GM18507 (cell line): Measurements from ENCODE around the gene PERM1.
"Not testable (repeated sequence)": the region's sequence is repeated elsewhere in the genome, so short reads cannot be mapped to it uniquely, and the experiment has no call there.

Experiments
- DNase-seq: peaks from one replicate; pipeline ENCODE4 v3.0.0; 2011; ENCODE audit warnings: low read depth; ENCODE audit not compliant: insufficient read length; ENCODE audit errors: extremely low spot score
- FAIRE-seq: peaks from 2 replicates; lab custom pipeline; 2011; peaks lifted over from hg19 to GRCh38; lab: Jason Lieb, UNC

Gene PERM1

DNA sequence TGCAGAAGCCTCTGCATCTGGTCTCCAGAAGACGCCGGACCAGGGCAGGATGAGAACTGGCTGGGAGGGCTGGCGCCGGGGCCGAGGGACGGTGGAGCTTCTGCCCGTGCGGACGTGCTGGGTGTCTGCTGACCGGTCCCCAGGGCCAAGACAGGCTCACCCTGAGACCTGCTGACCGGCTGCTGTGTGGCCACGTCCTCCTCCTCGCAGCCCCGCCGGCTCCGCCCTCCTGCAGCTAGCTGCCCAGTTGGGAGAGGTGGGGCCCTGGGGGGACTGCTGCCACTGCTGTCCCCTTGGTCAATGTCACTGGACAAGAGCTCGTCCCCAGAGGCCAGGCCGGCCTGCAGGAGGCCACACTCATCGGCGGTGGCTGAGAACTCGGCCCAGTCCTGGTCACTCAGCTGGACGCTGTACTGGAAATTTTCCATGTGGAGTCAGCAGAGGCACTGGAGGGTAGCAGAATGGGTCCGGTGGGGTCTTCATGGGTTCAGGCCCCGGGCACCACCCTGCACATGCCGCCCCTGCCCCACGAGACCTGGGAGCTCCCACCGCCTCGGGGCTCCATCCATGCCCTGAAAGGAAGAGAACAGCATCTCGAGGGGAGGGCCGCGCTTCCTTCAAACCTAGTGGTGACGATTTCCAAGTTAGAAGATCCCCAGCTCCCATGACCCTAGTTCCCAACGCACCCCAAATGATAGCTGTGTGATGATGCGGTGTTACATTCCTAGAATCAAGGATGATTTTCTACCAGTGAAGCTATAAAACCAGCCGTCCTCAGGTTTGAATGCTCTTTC, 1.1 kb downstream of the PERM1 start:
- no peak for FAIRE-seq
- no peak for DNase-seq

DNA sequence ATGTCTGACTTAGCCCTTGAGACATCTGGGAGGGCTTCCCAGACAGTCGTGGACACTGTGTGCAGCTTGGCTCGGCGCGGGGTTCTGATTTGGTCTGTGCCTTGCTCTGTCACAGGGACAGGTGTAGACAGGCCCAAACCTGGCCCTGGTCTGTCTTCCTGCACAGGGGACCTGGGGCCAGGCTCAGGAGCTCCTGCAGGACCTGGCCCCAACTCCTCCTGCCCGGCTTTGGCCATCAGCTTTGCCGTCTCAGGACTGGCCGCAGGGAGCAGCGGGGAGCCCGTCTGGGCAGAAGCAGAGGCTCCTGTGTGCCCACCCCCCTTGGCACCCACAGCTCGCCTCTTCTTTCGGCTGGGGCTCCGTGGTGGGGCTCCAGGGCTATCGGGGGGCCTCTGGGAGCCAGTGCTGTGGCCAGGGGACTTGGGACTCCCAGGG, 1.7 kb downstream of the PERM1 start:
- no peak for DNase-seq
- FAIRE-seq, result no peak

DNA sequence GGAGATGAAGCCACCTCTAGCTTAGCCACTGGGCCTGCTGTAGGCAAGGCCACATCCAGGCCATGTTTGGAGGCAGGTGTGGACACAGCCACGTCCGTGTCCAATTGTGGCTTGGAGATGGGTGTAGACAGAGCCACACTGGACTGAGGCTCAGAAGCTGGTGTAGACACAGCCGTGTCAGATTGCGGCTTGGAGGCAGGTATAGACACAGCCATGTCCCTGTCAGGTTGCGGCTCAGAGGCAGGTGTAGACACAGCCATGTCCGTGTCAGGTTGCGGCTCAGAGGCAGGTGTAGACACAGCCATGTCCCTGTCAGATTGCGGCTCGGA, 2.2 kb downstream of the PERM1 start:
- no peak for FAIRE-seq
- DNase-seq, result no peak

DNA sequence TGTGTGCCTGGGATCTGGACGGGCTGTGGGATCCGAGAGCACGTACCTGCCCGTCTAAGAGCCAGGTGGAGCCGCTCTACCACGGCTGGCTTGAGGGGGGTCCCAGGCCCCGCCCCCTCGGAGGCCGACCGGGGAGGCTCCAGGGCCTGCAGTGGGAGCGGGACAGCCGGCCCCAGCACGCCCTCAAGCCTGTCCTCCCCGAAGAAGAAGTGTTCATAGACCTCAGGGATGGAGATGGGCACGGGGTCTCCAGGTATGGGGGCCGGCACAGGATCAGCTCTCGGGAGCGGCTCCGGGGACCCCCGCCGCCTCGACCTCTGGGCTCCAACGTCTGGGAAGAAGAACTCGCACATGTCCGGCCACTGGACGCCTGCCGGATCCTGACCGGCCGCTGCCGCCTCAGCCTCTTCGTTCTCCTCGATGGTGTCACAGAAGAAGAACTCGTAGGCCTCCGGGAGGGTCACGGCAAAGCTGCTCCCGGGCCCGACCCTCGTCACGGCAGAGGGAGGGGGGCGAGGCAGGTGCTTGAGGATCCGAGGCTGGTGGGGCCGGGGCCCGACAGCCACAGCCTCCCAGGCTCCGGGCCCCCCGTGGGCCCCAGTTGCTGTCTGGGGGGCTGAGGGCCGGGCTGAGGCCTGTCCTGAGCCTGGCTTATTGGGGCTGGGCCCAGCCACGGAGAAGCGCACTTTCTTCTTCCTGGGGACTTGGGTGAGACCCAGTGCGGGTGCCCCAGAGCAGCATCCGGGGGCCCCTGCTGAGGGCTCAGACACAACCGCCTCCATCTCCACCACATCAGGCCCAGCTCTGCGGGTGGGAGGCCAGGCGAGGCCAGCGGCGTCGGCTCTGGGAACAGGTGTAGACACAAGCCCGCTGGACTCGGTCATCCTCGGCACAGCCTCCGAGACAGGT, 2.8 kb downstream of the PERM1 start:
- DNase-seq (no peak), FAIRE-seq (no peak)

DNA sequence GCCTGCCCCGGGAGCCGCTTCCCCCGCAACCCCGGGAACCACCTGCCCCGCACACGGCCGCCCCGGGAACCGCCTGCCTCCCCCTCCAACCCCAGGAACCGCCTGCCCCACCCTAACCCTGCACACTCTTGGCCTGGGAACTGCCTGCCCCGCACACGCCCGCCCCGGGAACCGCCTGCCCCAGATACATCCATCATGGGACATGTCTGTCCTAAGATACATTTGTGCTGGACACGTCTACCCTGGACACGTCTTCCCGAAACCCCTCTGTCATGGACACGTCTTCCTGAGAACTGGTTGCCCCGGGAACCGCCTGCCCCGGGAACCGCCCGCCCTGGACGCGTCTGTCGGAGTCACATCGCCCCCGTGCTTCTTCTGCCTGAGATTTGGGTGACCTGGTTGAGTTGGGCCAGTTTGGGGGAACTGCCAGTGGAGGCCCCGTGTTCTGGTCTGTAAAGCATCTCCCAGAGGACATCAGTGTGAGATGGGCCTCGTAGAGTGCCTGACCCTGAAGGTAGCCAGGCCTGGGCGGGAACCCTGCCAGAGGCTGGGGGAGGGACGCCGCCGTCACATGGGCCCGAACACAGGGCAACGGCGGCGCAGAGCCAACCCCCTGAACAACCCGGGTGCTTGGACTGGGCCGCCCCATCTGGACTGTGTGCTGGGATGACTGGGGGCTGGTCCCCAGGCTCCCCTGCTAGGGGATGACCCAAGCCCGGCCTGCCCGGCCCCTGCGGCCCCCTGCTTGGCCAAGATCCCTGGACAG, 3.6 kb downstream of the PERM1 start:
- FAIRE-seq (no peak), DNase-seq (no peak)

DNA sequence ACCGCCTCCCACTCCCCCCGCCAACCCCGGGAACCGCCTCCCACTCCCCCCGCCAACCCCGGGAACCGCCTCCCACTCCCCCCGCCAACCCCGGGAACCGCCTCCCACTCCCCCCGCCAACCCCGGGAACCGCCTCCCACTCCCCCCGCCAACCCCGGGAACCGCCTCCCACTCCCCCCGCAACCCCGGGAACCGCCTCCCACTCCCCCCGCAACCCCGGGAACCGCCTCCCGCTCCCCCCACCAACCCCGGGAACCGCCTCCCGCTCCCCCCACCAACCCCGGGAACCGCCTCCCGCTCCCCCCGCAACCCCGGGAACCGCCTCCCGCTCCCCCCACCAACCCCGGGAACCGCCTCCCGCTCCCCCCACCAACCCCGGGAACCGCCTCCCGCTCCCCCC, 5.1 kb downstream of the PERM1 start:
- not testable (repeated sequence) for FAIRE-seq

DNA sequence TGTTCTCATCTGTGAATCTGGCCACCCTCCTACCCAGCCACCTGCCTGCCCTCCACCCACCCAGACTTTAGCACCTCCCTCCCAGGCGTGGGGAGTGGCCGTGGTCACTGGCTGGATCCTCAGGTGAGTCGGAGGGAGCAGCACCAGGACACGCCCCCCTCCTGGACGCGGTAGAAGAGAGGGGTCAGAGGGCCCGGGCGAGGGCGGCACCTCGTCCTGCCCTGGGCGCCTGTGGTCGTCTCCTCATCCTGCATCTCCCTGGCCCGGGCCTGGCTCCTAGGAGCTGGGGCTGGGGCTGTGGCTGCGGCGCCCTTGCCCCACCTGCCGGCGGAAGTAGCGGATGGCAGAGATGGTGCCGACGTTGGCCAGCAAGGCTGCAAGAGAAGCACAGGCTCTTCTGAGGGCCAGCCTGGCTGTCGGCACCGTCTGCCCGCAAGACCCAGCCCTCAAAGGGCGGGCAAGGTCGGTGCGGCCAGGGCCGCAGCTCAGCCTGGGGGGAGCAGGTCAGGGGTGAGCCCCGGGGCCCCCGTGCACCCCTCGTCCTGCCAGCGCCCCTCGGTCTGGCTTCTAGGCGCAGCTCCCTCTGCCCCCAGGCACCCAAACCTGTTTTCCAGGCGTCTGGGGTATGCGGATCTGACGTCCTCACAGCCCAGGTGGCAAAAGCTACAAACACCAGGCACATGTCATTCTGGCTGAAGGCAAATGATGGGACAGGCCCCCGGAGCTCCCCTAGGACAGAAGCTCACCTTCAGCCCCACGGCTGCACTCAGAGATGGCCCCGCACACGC, 5.8 kb downstream of the PERM1 start:
- FAIRE-seq (peak; percentile 85), DNase-seq (peak; percentile 81)

More for the DNA sequence above, 5.1 kb downstream of the PERM1 start:
- not testable (repeated sequence) for DNase-seq

DNA sequence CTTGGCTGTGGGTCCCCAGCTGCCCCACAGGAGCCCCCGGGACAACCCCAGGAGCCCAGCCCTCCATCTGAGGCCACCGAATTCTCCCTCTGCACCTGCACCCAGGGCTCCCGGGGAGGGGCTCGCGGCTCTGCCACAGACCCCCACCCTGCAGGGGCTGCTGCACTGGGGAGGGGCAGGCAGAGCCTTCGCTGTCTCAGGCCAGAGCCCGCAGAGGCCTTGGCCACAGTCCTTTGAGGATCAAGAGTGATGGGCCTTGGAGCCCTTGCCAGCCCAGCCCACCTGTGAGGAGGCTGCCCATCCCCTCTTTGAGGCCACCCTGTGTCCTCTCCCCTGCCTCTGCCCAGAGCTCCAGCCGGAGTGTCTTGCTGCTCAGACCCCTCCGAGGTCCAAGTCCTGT, 6.5 kb downstream of the PERM1 start:
- no peak for DNase-seq

DNA sequence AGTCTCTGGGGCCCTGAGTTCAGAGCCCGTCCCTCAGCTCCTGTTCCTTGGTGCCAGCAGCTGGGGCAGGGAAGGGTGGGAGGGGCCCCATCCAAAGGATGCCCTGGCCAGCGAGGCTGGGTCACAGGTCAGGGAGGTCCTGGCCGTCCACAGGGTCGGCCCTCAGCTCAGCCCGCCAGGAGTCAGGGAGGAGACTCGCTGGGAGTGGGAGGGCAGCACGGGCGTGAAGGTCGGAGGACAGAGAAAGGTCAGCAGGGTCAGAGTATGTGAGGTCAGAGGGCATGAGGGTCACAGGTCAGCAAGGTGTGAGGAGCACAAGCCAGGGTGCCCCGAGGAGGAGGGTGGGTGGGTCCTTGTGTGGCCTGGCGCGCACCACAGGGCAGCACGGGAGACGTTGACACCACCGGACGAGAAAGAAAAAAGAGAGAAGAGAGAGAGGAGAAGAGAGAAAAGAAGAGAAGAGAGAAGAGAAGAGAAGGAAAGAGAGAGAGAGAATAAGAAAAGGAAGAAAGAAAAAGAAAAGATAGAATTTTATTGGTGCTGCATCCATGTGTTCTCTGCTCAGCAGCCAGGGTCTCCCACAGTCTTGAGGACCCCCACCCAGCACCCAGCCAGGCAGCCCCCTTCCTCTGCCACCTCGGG, 7.1 kb downstream of the PERM1 start:
- FAIRE-seq, result no peak

More for the DNA sequence above, 6.5 kb downstream of the PERM1 start:
- FAIRE-seq, result no peak

DNA sequence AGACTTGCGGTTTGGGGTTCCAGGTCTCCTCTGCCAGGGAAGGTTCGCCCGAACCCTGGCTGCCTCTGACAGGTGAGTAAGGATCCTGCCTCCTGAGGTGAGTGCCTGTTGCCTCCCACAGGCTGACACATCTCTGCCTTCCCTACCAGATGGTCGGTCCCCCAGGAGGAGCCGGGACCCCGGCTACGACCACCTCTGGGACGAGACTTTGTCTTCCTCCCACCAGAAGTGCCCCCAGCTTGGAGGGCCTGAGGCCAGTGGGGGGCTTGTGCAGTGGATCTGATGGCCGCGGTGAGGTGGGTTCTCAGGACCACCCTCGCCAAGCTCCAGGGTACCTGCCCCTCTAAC, 7.6 kb downstream of the PERM1 start:
- DNase-seq, result no peak

More for the DNA sequence above, 7.1 kb downstream of the PERM1 start:
- no peak for DNase-seq

DNA sequence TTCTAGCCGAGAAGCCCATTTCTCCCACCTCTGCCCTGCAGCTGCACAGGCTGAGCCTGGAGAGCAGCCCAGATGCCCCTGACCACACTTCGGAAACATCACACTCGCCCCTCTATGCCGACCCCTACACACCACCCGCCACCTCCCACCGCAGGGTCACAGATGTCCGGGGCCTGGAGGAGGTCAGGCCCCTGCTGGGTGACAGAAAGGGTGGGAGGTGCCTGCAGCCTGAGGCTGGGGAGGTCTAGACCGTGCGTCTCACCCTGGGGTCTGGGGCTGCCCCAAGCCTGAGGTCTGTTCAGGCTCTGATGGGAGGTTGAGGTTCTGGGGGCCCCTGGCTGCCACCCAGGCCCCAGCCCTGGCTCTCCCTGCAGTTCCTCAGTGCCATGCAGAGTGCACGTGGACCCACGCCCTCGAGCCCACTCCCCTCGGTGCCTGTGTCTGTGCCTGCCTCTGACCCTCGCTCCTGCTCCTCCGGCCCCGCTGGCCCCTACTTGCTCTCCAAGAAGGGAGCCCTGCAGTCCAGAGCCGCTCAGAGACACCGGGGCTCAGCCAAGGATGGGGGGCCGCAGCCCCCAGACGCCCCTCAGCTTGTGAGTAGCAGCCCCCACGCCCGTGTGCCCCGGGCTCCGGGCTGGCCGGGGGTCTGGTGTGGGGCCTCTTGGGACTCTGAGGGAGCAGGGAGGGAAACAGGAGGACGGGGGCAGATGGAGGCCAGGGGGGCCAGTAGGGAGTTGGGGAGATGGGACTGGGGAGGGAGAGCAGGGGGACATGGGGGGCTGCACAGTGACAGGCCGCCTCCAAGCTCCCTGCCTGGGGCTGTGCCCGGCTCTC, 8.2 kb downstream of the PERM1 start:
- FAIRE-seq (no peak), DNase-seq (no peak)

More for the DNA sequence above, 7.6 kb downstream of the PERM1 start:
- no peak for FAIRE-seq

DNA sequence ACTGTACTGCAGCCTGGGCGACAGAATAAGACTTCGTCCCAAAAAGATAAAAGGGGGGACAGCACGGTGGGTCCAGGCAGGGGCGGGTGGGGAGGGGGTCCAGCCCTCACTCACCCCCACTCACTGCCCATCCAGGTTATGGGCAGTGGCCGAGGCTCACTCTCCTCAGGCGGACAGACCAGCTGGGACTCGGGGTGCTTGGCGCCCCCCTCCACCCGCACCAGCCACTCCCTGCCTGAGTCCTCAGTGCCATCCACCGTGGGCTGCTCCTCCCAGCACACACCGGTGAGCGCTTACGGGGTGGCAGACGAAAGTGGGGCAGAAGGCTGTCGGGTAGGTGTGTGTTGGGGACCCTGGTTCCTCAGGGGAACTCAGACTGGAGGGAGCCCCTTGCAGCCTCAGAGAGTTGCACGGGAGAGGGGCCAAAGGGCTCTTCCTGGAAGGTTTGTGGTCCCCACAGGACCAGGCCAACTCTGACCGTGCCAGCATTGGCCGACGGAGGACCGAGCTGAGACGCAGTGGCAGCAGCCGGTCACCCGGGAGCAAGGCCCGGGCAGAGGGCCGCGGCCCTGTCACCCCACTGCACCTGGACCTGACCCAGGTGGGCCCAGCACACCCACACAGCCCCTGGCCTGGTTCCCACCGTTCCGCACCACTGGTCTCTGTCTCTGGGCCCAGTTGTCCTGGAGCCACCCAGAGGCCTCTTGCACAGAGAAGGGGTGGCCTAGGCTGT, 9.0 kb downstream of the PERM1 start:
- DNase-seq, result no peak
- no peak for FAIRE-seq

DNA sequence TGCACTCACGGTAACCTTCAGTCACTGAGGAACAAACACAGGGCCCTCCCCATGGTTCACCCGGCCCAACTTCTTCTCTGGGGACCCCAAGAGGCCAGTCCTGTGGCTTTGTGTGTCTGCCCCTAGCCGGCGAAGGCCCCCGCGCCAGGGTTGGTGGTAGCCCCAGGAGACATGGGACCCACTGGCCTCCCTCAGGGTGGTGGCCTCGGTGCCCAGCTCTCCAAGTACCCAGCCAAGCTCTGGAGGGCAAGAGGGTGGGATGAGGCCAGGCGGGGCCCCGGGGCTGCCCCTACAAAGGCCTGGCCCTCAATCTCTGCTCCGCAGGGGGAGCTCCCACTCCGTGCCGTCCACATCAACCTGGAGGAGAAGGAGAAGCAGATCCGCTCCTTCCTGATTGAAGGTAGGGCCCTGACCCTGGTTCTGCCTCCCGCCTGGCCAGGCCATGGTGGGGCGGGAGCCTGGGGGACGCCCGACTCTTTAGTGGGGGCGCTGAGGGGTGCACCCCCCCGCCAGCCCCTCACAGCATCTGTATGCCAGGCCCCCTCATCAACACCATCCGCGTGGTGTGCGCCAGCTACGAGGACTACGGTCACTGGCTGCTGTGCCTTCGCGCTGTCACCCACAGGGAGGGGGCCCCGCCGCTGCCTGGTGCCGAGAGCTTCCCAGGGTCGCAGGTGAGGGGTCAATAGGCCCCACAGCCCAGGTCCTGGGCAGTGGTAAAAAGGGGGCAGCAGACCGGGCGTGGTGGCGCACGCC, 10.0 kb downstream of the PERM1 start:
- DNase-seq, result no peak
- no peak for FAIRE-seq

DNA sequence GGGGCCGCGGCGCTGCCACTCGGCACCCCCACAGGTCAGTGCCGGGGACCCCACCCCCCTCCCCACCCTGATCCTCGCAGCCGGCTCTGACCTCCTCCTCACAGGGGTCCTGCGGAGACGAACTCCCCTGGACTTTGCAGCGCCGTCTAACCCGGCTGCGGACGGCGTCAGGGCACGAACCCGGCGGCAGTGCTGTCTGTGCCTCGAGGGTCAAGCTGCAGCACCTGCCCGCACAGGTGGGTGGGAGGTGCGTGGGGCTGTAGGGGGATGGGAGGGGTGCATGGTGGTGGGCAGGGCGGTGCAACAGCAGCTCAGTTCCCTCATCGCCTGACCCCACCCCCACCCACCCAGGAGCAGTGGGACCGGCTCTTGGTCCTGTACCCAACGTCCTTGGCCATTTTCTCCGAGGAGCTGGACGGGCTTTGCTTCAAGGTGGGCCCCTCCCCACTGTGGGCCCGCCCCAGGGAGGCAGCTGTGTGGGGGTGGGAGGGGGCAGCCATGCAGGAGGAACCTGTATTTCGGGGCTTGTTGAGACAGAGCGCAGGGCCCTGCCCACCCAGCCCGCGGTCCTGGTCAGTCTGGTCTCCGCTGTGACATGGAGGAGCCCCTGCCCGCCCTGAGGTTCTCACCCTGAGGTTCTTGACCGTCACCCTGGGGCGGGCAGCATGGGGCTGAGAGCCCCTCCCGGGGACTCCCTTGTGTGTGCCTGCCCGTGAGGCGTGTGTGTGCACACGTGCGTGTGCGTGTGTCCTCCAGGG, 10.7 kb downstream of the PERM1 start:
- FAIRE-seq, result no peak

DNA sequence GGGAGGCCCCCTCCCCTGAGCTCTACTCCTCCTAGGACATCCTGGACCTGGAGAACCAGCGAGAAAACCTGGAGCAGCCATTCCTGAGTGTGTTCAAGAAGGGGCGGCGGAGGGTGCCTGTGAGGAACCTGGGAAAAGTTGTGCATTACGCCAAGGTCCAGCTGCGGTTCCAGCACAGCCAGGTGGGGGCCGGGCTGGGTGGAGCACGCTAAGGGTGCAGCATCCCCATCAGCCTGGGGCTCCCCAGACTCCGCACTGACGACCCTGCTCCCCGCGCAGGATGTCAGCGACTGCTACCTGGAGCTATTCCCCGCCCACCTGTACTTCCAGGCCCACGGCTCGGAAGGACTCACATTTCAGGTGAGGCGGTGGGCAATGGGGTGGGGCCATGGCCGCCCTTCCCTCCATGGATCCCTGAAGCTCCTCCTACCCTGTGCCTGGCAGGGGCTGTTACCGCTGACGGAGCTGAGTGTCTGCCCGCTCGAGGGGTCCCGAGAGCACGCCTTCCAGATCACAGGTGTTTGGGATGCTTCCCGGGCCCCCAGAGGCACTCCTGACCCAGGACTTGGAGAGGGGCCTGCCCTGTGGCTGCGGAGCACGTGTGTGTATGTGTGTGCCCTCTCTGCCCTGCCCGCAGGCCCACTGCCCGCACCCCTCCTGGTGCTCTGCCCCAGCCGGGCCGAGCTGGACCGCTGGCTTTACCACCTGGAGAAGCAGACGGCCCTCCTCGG, 11.5 kb downstream of the PERM1 start:
- no peak for FAIRE-seq
- no peak for DNase-seq

More for the DNA sequence above, 10.7 kb downstream of the PERM1 start:
- no peak for DNase-seq
